Measurements from ENCODE around the gene TMEM205.
"Not testable (repeated sequence)": the region's sequence is repeated elsewhere in the genome, so short reads cannot be mapped to it uniquely, and the experiment has no call there.

TMEM205 gene

GRCh38 chr19:11346104-11346940 lies at the start of gene TMEM205, which contains the start of gene CCDC159:
TSS of gene TMEM205 (minus strand) at chr19:11346268. CDS start at chr19:11345619, 649 bp downstream.
TSS of gene CCDC159 (plus strand) at chr19:11346519. CDS start at chr19:11346607, 88 bp downstream.
- H3K9ac ChIP-seq (ENCODE audit: low read length): peak within 1 kb of the TSS; percentile 80
- peaks cover 3% of the 10 kb centered on the region for H3K36me3 ChIP-seq (ENCODE audit: control insufficient read depth, insufficient read depth, low read length)
- H3K27me3 ChIP-seq (ENCODE audit: control insufficient read depth, insufficient read depth, low read length): no peaks in the 10 kb centered on the region
- H3K4me3 ChIP-seq (ENCODE audit: low read length): peak within 1 kb of the TSS; percentile 96
- peak within 1 kb of the TSS; percentile 89 for H3K27ac ChIP-seq (ENCODE audit: low read depth, low read length)
- peaks cover 13% of the 10 kb centered on the region for H3K4me1 ChIP-seq (ENCODE audit: control insufficient read depth, insufficient read depth, low read length)

DNA sequence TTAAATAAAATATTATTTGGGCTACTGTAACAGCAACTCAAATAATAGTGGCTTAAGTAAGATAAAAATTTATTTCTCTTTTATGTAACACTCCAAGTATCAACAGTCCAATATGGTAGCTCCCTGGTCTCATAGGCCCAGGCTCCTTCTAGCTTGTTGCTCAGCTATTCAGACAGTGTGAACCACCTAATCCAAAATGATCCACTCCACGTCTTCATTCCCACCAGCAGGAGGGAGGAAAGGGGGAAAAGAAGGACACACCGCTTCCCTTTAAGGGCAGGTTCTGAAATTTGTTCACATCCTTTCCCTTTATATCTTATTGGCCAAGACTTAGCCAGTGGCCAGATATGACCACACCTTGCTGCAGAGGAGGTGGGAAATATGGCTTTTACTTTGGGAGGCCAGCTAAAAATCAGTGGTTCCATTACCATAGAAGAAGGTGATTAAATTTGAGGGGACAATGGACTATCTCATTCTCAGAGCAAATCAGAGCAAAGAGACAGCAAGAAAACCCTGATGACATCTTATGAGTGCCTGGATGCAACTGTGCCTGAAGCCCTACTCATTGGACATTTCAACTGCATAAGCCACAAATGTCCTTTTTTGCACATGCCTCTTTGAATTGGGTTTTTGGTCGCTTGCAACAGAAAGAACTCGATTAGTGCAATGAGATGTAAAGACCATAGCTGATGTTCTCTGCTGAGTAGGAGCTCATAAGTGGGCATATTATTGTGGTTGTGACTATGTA lies 45.0 kb upstream of the TMEM205 start:
- Histone ChIP-seq H3K27me3 (ENCODE audit: control insufficient read depth, insufficient read depth, low read length) (no peaks in the 10 kb centered on the region), H3K4me1 (ENCODE audit: control insufficient read depth, insufficient read depth, low read length) (no peaks in the 10 kb centered on the region), H3K4me3 (ENCODE audit: low read length) (no peak overlapping the region), H3K36me3 (ENCODE audit: control insufficient read depth, insufficient read depth, low read length) (no peaks in the 10 kb centered on the region), H3K27ac (ENCODE audit: low read depth, low read length) (no peak overlapping the region), H3K9ac (ENCODE audit: low read length) (no peak overlapping the region)

- no peak overlapping the region for H3K27ac ChIP-seq (ENCODE audit: low read depth, low read length)
- H3K4me3 ChIP-seq (ENCODE audit: low read length): no peak overlapping the region
- no peaks in the 10 kb centered on the region for H3K4me1 ChIP-seq (ENCODE audit: control insufficient read depth, insufficient read depth, low read length)
- no peaks in the 10 kb centered on the region for H3K36me3 ChIP-seq (ENCODE audit: control insufficient read depth, insufficient read depth, low read length)
- H3K27me3 ChIP-seq (ENCODE audit: control insufficient read depth, insufficient read depth, low read length): no peaks in the 10 kb centered on the region
- H3K9ac ChIP-seq (ENCODE audit: low read length): no peak overlapping the region
These were observed 44.3 kb upstream of the TMEM205 start for GRCh38 chr19:11390359-11390758.

DNA sequence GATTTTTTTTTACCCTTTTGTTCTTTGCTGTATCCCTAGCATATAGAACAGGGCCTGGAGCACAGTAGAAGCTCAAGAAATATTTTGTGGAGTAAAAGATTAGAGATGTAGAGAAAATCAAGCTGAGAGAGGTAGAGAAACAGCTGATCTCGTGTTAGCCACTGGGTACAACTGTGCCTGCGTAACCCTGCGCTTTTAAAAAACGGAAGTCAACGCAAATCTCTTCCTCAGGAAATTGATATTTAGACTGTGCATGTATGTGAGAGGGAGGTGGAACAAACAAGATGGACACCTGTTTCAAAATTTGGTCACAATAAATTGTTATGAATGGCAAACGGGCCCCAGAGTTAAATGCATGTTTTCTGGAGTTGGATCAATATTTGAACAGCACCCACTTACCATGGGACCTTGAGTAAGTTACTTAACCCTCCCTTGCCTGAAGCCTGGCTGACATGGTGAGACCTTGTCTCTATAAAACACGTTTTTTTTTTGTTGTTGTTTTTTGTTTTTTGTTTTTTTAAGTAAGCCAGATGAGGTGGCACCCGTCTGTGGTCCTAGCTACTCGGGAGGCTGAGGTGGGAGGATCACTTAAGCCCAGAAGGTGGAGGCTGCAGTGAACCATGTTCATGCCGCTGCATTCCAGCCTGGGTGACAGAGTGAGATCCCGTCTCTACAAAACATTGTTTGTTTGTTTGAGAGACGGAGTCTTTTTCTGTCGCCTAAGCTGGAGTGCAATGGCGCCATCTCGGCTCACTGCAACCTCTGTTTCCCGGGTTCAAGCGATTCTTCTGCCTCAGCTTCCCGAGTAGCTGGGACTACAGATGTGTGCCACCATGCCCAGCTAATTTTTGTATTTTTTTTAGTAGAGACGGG lies 41.3 kb upstream of the TMEM205 start:
- H3K4me1 ChIP-seq (ENCODE audit: control insufficient read depth, insufficient read depth, low read length): no peaks in the 10 kb centered on the region
- no peak overlapping the region for H3K27ac ChIP-seq (ENCODE audit: low read depth, low read length)
- H3K27me3 ChIP-seq (ENCODE audit: control insufficient read depth, insufficient read depth, low read length): peaks cover 2% of the 10 kb centered on the region
- H3K4me3 ChIP-seq (ENCODE audit: low read length): no peak overlapping the region
- no peak overlapping the region for H3K9ac ChIP-seq (ENCODE audit: low read length)
- H3K36me3 ChIP-seq (ENCODE audit: control insufficient read depth, insufficient read depth, low read length): no peaks in the 10 kb centered on the region

- Histone ChIP-seq H3K4me1 (ENCODE audit: control insufficient read depth, insufficient read depth, low read length) (peaks cover 7% of the 10 kb centered on the region), H3K36me3 (ENCODE audit: control insufficient read depth, insufficient read depth, low read length) (no peaks in the 10 kb centered on the region), H3K27me3 (ENCODE audit: control insufficient read depth, insufficient read depth, low read length) (peaks cover 2% of the 10 kb centered on the region), H3K27ac (ENCODE audit: low read depth, low read length) (no peak overlapping the region), H3K9ac (ENCODE audit: low read length) (no peak overlapping the region), H3K4me3 (ENCODE audit: low read length) (no peak overlapping the region)
These were observed 38.7 kb upstream of the TMEM205 start for GRCh38 chr19:11384778-11385129.

DNA sequence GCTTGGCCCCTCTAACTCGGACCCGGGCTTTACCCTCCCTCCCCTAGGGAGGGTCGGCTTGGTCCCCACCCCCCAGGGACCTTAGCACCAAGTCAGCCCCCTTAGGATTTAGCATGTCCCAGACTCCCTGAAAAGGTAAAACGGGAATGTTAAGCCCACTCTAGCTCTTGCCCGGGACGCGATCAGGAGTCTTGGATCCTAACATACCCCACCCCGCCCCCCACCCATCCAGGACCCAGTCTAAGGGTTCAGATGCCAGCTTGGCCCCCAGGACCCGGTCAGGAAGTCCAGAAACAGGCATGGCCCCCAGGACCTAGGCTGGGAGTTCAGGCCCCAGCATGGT lies 37.6 kb upstream of the TMEM205 start:
- Histone ChIP-seq H3K4me1 (ENCODE audit: control insufficient read depth, insufficient read depth, low read length) (peaks cover 7% of the 10 kb centered on the region), H3K27me3 (ENCODE audit: control insufficient read depth, insufficient read depth, low read length) (peaks cover 2% of the 10 kb centered on the region), H3K4me3 (ENCODE audit: low read length) (peak overlapping the region; percentile 28), H3K27ac (ENCODE audit: low read depth, low read length) (no peak overlapping the region), H3K36me3 (ENCODE audit: control insufficient read depth, insufficient read depth, low read length) (no peaks in the 10 kb centered on the region), H3K9ac (ENCODE audit: low read length) (no peak overlapping the region)

- H3K4me1 ChIP-seq (ENCODE audit: control insufficient read depth, insufficient read depth, low read length): peaks cover 11% of the 10 kb centered on the region
- no peak overlapping the region for H3K9ac ChIP-seq (ENCODE audit: low read length)
- no peak overlapping the region for H3K27ac ChIP-seq (ENCODE audit: low read depth, low read length)
- H3K27me3 ChIP-seq (ENCODE audit: control insufficient read depth, insufficient read depth, low read length): peaks cover 2% of the 10 kb centered on the region
- peak overlapping the region; percentile 46 for H3K4me3 ChIP-seq (ENCODE audit: low read length)
- no peaks in the 10 kb centered on the region for H3K36me3 ChIP-seq (ENCODE audit: control insufficient read depth, insufficient read depth, low read length)
These were observed 37.0 kb upstream of the TMEM205 start for GRCh38 chr19:11382898-11383705.

DNA sequence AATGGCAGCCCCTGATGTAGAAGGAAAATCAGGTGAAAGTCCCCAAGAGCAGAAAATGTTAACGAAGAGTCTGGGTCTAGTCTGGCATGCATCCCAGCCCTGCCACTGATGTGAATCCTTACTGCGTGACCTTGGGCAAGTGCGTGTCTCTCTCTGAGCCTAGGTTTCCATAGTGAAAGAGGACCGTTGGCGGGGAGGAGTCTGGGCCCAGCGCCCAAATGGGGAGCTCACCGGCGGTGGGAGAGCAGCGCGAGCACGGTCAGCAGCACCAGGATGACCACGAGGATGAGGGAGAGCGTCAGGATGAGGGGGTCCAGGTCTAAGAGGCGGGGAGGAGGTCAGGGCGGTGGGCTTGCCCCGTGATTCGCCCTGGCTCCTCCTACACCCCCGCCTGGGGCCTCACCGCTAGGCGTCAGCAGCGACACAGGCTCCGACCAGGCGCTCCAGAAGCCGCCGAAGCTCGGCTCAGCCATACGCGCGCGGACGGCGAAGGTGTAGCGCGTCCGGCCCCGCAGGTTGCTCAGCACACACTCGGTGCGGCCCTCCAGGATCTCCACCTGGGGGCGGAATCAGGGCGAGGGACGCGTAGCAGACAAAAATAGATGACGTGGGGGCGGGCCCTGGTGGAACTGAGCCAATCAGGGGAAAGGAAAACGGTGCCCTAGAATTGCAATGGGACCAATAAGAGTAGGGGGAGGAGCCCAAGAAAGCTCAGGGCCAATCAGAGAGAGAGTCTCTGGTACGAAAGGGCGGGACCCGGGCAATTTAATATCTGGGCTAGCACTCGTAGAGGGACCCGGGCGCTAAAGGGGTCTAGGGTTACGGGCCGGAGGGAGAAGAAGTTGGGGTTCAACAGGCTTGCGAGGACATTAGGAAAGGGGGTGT lies 34.8 kb upstream of the TMEM205 start:
- peaks cover 2% of the 10 kb centered on the region for H3K27me3 ChIP-seq (ENCODE audit: control insufficient read depth, insufficient read depth, low read length)
- H3K4me3 ChIP-seq (ENCODE audit: low read length): peak overlapping the region; percentile 80
- H3K9ac ChIP-seq (ENCODE audit: low read length): peak overlapping the region; percentile 16
- no peaks in the 10 kb centered on the region for H3K36me3 ChIP-seq (ENCODE audit: control insufficient read depth, insufficient read depth, low read length)
- peaks cover 26% of the 10 kb centered on the region for H3K4me1 ChIP-seq (ENCODE audit: control insufficient read depth, insufficient read depth, low read length)
- peak overlapping the region; percentile 41 for H3K27ac ChIP-seq (ENCODE audit: low read depth, low read length)

DNA sequence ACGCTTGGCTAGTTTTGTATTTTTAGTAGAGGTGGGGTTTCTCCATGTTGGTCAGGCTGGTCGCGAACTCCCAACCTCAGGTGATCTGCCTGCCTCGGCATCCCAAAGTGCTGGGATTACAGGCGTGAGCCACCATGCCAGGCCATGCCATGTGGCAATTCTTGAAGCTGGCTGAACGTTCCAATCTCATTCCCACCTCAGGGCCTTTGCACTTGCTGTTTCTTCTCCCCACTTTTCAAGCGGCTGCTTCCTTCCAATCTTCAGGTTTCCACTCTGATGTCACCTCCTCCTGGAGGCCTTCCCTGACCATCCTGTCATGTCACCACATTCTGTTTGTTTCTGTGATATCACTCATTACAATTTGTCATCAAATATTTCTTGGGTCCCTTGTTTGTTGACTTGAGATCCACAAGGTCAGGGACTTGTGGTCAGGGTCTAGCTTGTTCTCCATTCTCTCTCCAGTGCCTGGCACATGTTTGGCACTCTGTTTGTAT lies 33.8 kb upstream of the TMEM205 start:
- peaks cover 2% of the 10 kb centered on the region for H3K27me3 ChIP-seq (ENCODE audit: control insufficient read depth, insufficient read depth, low read length)
- H3K4me3 ChIP-seq (ENCODE audit: low read length): no peak overlapping the region
- peaks cover 32% of the 10 kb centered on the region for H3K4me1 ChIP-seq (ENCODE audit: control insufficient read depth, insufficient read depth, low read length)
- no peak overlapping the region for H3K27ac ChIP-seq (ENCODE audit: low read depth, low read length)
- no peak overlapping the region for H3K9ac ChIP-seq (ENCODE audit: low read length)
- H3K36me3 ChIP-seq (ENCODE audit: control insufficient read depth, insufficient read depth, low read length): no peaks in the 10 kb centered on the region

DNA sequence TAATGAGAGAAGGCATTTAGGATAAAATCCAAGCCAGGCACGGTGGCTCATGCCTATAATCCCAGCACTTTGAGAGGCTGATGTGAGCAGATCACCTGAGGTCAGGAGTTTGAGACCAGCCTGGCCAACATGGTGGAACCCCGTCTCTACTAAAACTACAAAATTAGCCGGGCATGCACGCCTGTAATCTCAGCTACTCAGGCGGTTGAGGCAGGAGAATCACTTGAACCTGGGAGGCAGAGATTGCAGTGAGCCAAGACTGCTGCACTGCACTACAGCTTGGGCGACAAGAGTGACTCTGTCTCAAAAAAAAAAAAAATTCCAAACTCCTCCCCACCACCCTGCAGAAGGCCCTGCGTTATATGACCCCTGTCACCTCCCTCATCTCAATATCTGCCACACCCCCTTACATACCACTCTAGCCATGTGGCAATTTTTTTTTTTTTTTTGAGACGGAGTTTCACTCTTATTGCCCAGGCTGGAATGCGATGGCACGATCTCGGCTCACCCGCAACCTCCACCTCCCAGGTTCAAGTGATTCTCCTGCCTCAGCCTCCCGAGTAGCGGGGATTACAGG lies 33.3 kb upstream of the TMEM205 start:
- peaks cover 32% of the 10 kb centered on the region for H3K4me1 ChIP-seq (ENCODE audit: control insufficient read depth, insufficient read depth, low read length)
- H3K9ac ChIP-seq (ENCODE audit: low read length); H3K4me3 ChIP-seq (ENCODE audit: low read length); H3K27ac ChIP-seq (ENCODE audit: low read depth, low read length); H3K27me3 ChIP-seq (ENCODE audit: control insufficient read depth, insufficient read depth, low read length); H3K36me3 ChIP-seq (ENCODE audit: control insufficient read depth, insufficient read depth, low read length): not testable (repeated sequence)
